GM12864 (cell line): ENCODE measurements around the gene UTF1.

Source experiments
- DNase-seq: peaks from one replicate; pipeline ENCODE4 v3.0.0-alpha.2; 2011; ENCODE audit warnings: low read depth
- H3K4me3 ChIP-seq: 2 replicates; pipeline ENCODE4 v1.5.1; 2011; ENCODE audit warnings: mild to moderate bottlenecking, low read depth, low read length, control low read depth
- TF ChIP-seq, protein P1 (sequence below): IDR thresholded peaks from 2 replicates; pipeline ENCODE4 v1.5.1; 2011; ENCODE audit warnings: low read depth, mild to moderate bottlenecking, moderate library complexity, low read length, control low read depth, inconsistent platforms; ENCODE audit errors: missing control alignments

UTF1 gene

DNA sequence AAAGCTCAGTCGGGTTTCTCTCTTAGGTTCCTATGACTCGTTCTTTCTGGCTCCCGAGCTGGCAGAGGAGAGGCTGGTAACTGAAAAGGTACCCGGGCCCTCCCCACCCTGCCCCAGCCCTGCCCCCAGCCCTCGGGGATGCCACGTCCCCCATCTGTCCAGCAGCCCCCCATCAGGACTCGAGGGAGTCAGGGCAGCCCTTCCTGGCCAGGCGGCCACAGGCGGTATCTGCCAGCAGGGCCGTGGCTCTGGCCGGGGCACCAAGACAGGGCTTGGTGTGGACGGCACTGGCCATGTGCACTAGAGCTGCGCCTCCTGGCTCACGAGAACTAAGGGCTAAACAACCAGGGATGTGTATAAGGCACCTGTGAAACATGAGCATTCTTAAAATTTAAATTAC lies 40.3 kb upstream of the UTF1 start:
- no peak overlapping the region for H3K4me3 ChIP-seq
- TF ChIP-seq, protein P1, sequence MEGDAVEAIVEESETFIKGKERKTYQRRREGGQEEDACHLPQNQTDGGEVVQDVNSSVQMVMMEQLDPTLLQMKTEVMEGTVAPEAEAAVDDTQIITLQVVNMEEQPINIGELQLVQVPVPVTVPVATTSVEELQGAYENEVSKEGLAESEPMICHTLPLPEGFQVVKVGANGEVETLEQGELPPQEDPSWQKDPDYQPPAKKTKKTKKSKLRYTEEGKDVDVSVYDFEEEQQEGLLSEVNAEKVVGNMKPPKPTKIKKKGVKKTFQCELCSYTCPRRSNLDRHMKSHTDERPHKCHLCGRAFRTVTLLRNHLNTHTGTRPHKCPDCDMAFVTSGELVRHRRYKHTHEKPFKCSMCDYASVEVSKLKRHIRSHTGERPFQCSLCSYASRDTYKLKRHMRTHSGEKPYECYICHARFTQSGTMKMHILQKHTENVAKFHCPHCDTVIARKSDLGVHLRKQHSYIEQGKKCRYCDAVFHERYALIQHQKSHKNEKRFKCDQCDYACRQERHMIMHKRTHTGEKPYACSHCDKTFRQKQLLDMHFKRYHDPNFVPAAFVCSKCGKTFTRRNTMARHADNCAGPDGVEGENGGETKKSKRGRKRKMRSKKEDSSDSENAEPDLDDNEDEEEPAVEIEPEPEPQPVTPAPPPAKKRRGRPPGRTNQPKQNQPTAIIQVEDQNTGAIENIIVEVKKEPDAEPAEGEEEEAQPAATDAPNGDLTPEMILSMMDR = no peak
- no peak for DNase-seq

DNA sequence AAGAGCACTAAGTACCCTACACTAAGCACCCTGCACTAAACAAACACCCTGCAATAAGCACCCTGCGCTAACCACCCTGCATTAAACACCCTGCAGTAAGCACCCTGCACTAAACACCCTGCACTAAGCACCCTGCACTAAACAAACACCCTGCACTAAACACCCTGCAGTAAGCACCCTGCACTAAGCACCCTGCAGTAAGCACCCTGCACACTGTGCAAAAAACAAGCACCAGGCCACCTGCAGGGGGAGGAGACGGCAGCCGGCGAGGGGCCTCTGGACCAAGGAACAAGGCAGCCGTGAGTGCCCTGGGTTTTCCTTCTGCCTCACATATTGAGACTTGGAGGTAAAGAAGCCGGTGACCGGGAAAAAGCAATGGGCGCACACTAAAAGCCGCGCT lies 39.8 kb upstream of the UTF1 start:
- DNase-seq = no peak
- TF ChIP-seq, protein P1 = no peak
- no peak overlapping the region for H3K4me3 ChIP-seq

DNA sequence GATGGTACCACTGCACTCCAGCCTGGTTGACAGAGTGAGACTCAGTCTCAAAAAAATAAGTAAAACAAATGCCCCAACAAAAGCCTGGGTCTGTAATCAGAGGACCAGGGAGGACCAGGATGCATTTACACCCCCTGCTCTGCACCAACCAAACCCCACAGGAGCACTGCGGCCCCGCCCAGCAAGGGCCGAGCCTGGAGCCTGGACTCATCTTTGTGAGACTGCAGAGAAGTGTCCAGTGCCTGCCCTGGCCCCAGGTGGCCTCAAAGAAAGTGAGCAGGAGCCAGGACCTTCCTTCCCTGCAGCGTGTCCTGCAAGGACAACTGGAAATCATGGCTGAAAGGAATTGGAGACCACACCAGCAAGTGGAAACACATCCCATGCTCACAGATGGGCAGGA lies 38.4 kb upstream of the UTF1 start:
- DNase-seq = no peak
- TF ChIP-seq, protein P1 = no peak
- no peak overlapping the region for H3K4me3 ChIP-seq

DNA sequence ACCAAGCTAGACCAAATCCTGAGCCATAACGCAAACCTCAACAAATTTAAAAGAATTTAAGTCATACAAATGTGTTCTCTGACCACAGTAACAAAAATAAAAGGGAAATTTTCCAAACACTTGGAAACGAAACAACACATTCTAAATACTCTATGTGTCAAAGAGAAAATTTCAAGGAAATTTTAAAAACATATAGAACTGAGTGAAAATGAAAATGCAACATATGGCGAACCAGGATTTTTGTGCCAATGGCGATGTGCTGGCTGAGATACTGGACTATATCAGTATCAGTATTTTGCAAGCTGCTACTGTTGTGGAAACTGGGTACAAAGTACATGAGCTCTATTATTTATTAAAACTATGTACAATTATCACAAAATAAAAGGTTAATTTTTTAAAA lies 35.9 kb upstream of the UTF1 start:
- DNase-seq = no peak
- no peak overlapping the region for H3K4me3 ChIP-seq
- TF ChIP-seq, protein P1 = no peak

DNA sequence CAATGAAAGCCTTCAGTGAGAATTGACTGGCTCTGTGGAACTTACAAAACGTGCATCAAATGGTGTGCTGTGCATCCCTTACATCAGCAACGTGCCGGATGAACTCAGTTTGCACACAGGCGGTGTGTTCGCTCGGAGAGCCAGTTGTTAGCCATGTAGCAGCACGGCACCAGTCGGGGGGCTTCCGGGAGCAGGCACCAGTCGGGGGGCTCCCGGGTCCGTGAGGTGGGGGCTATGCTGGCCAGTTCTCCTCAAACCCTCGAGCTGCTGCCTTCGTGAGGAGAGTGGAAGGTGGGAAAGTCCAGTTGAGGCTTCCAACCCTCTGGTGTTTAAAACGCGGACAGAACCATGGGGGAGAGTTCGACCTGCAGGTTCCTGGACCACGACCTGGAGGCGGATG lies 34.9 kb upstream of the UTF1 start:
- no peak overlapping the region for H3K4me3 ChIP-seq
- TF ChIP-seq, protein P1 = no peak
- DNase-seq = no peak

DNA sequence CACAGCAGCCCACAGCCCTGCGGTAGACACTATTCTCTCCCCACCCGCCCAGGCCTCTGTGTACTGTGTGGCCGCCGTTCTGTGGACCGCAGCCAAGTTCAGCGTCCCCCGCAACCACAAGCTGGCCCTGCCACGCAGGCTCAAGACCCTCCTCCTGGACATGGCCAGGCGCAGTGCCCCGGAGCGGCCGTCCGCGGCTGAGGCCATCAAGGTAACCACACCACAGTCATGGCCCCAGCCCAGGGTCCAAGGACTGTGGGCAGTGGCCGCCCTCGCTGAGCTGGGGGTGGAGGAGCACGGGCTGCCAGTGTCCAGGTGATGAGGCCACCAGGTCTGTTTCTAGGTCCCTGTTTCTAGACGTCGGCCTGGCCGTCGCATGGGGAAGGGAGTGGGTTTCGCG lies 34.4 kb upstream of the UTF1 start:
- H3K4me3 ChIP-seq = no peak overlapping the region
- TF ChIP-seq, protein P1 = no peak
- DNase-seq = no peak

DNA sequence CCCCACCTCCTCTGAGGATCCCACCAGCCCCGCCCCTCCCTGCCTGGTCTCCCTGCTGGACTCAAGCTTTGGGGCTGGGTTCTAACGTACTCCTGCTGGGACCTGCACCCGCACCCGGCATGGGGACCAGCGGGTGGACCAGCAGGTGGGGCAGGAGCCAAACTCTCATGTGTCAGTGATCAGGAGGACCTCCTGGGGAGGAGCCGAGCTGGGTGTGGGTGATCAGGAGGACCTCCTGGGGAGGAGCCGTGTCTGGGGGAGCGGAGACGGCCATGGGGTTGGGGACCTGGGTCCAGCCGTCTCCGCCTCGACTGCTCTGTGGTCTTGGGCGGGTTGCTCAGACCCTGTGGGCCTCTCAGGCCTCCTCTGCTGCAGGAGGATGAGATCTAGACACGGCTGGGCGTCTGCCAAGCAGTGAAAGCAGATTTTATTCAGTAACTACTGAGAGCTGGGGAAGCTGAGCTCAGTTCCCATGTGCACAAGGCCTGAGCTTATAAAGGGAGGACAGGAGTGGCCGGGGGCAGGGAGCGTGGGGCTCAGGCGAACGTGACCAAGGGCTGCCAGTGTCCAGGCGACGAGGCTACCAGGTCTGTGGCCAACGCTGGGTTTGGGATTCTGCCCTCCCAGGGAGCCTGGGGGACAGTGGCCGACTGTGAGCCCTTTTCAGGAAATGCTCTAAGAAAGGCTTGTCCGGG lies 33.6 kb upstream of the UTF1 start:
- no peak overlapping the region for H3K4me3 ChIP-seq
- DNase-seq = no peak
- TF ChIP-seq, protein P1 = no peak
